KMS-11 (cell line): ENCODE results near the gene RHBG.

Experiments used
- H2AFZ ChIP-seq: fragments of 200-600 bp; sonication (generic); 2 replicates; pipeline ENCODE4 v1.6.1; 2016; ENCODE audit warnings: antibody characterized with exemption, mixed run types, low read depth
- H3K27ac ChIP-seq: fragments of 200-600 bp; sonication (generic); 2 replicates; pipeline ENCODE4 v1.6.1; 2016; ENCODE audit warnings: mild to moderate bottlenecking, mixed run types
- H3K27me3 ChIP-seq: fragments of 200-600 bp; sonication (generic); 2 replicates; pipeline ENCODE4 v1.6.1; 2017; ENCODE audit warnings: mild to moderate bottlenecking, low read depth, mixed run types, moderate library complexity; ENCODE audit not compliant: insufficient read depth
- H3K36me3 ChIP-seq: fragments of 200-600 bp; sonication (generic); 2 replicates; pipeline ENCODE4 v1.6.1; 2017; ENCODE audit warnings: mild to moderate bottlenecking, mixed run types; ENCODE audit not compliant: insufficient read depth
- H3K4me1 ChIP-seq: fragments of 200-600 bp; sonication (generic); 2 replicates; pipeline ENCODE4 v1.6.1; 2016; ENCODE audit warnings: mild to moderate bottlenecking, low read depth, mixed run types; ENCODE audit not compliant: poor library complexity, severe bottlenecking
- H3K4me2 ChIP-seq: fragments of 200-600 bp; sonication (generic); 2 replicates; pipeline ENCODE4 v1.7.0; 2016; ENCODE audit warnings: mild to moderate bottlenecking, mixed run types
- H3K4me3 ChIP-seq: fragments of 200-600 bp; sonication (generic); IDR thresholded peaks from 2 replicates; pipeline ENCODE4 v1.6.1; 2017; ENCODE audit warnings: low read depth, low read length, mixed read lengths; ENCODE audit not compliant: insufficient read depth
- H3K79me2 ChIP-seq: fragments of 200-600 bp; sonication (generic); 2 replicates; pipeline ENCODE4 v1.6.1; 2016; ENCODE audit warnings: low read depth, mixed run types; ENCODE audit not compliant: insufficient read depth
- H3K9ac ChIP-seq: fragments of 200-600 bp; sonication (generic); 2 replicates; pipeline ENCODE4 v1.6.1; 2016; ENCODE audit warnings: mild to moderate bottlenecking, mixed run types
- H4K20me1 ChIP-seq: fragments of 200-600 bp; sonication (generic); 2 replicates; pipeline ENCODE4 v1.6.1; 2016; ENCODE audit warnings: mild to moderate bottlenecking, mixed run types; ENCODE audit not compliant: insufficient read depth
- CTCF ChIP-seq: fragments of 200-600 bp; sonication (generic); conservative IDR thresholded peaks from 2 replicates; pipeline ENCODE4 v1.6.1; 2017; ENCODE audit warnings: low read depth, mild to moderate bottlenecking, antibody characterized with exemption, low read length, moderate library complexity, mixed read lengths

RHBG gene

GRCh38 chr1:156359249-156359648 is 9.8 kb upstream of the RHBG start:
- Histone ChIP-seq H4K20me1 (no peaks in the 10 kb centered on the region), H3K27ac (no peak overlapping the region), H3K27me3 (peaks cover 83% of the 10 kb centered on the region), H3K4me3 (no peak overlapping the region), H3K79me2 (no peaks in the 10 kb centered on the region), H3K4me1 (peaks cover 13% of the 10 kb centered on the region), H3K36me3 (no peaks in the 10 kb centered on the region), H3K9ac (no peak overlapping the region), H3K4me2 (no peak overlapping the region), H2AFZ (no peak overlapping the region)
- TF ChIP-seq CTCF, result no peak

- H3K27ac ChIP-seq, result no peak overlapping the region
- TF ChIP-seq CTCF, result 0 out of 2 replicates have a peak, but pooled peaks have one; percentile 14
- H3K4me3 ChIP-seq, result no peak overlapping the region
- H3K27me3 ChIP-seq, result peaks cover 83% of the 10 kb centered on the region
- H3K36me3 ChIP-seq, result no peaks in the 10 kb centered on the region
- H3K9ac ChIP-seq, result no peak overlapping the region
- no peaks in the 10 kb centered on the region for H4K20me1 ChIP-seq
- no peaks in the 10 kb centered on the region for H3K79me2 ChIP-seq
- H3K4me2 ChIP-seq, result no peak overlapping the region
- peaks cover 13% of the 10 kb centered on the region for H3K4me1 ChIP-seq
- H2AFZ ChIP-seq, result no peak overlapping the region
Observed at GRCh38 chr1:156359973-156360372, 9.0 kb upstream of the RHBG start.

GRCh38 chr1:156360534-156360933 is 8.5 kb upstream of the RHBG start:
- H3K27ac ChIP-seq, result no peak overlapping the region
- TF ChIP-seq CTCF, result no peak
- no peak overlapping the region for H3K4me2 ChIP-seq
- no peak overlapping the region for H2AFZ ChIP-seq
- no peaks in the 10 kb centered on the region for H4K20me1 ChIP-seq
- no peak overlapping the region for H3K4me3 ChIP-seq
- no peaks in the 10 kb centered on the region for H3K79me2 ChIP-seq
- peaks cover 13% of the 10 kb centered on the region for H3K4me1 ChIP-seq
- no peaks in the 10 kb centered on the region for H3K36me3 ChIP-seq
- H3K9ac ChIP-seq, result no peak overlapping the region
- peaks cover 83% of the 10 kb centered on the region for H3K27me3 ChIP-seq

GRCh38 chr1:156365754-156366153 is 3.3 kb upstream of the RHBG start:
- Histone ChIP-seq H2AFZ (no peak overlapping the region), H3K4me3 (no peak overlapping the region), H4K20me1 (no peaks in the 10 kb centered on the region), H3K4me2 (no peak overlapping the region), H3K4me1 (peaks cover 4% of the 10 kb centered on the region), H3K27me3 (peaks cover 87% of the 10 kb centered on the region), H3K79me2 (no peaks in the 10 kb centered on the region), H3K36me3 (no peaks in the 10 kb centered on the region), H3K27ac (no peak overlapping the region), H3K9ac (no peak overlapping the region)
- TF ChIP-seq CTCF, result no peak
